Lower lobe of right lung (tissue), 2 donors: Measurements from ENCODE around the gene TNNI3. TPM values are rescaled to one million over a fixed set of nuclear protein-coding genes. Genes with fewer than 3 reads are reported as not detected.
A peak's percentile ranks its signal among the peaks of the same experiment; 100 is the strongest.

Experiments used
- ATAC-seq, 2 donors: fragments of 200-7000 bp; cut with Tn5 transposase; one replicate each; pipeline ENCODE4 v1.9.1; 2020 to 2022; ENCODE audit warnings: mild to moderate bottlenecking in 2 of 2, moderate library complexity in 2 of 2
- DNase-seq: peaks from one replicate; pipeline ENCODE4 v3.0.0-alpha.2; 2020
- H3K27ac ChIP-seq: fragments of 200-600 bp; one replicate; pipeline ENCODE4 v1.8.0; 2022
- H3K27me3 ChIP-seq: fragments of 200-600 bp; one replicate; pipeline ENCODE4 v1.8.0; 2022; ENCODE audit warnings: low read depth
- H3K36me3 ChIP-seq: fragments of 200-600 bp; one replicate; pipeline ENCODE4 v1.8.0; 2022; ENCODE audit warnings: mild to moderate bottlenecking
- H3K4me1 ChIP-seq: fragments of 200-600 bp; one replicate; pipeline ENCODE4 v1.8.0; 2022
- H3K4me3 ChIP-seq: fragments of 200-600 bp; one replicate; pipeline ENCODE4 v1.8.0; 2022; ENCODE audit warnings: mild to moderate bottlenecking
- H3K9me3 ChIP-seq: fragments of 200-600 bp; one replicate; pipeline ENCODE4 v1.8.0; 2022
- intact Hi-C: fragments of 100-400 bp; cut with DNase I; formaldehyde crosslinking; loops from one replicate; pipeline ENCODE4 v1.11.0; 2022
- total RNA-seq: library from RNA; stranded (reverse); fragmentation: NEBNext Ultra II Directional; extraction: Animal tissue kit (Norgen Biotek cat#: 25700); gene quantifications from one replicate; pipeline ENCODE4 v1.2.1, GENCODE V29; 2021
- TF ChIP-seq, protein P1 (sequence below): fragments of 200-600 bp; IDR thresholded peaks from one replicate; pipeline ENCODE4 v1.8.0; 2022; ENCODE audit warnings: antibody characterized with exemption, mild to moderate bottlenecking
- donor health status: DM: no; HTN: yes; CAD: no; lungs with severe emphysema.

TNNI3 gene
- total RNA-seq, 1 donor from 2014 or later: 2.3 TPM

DNA sequence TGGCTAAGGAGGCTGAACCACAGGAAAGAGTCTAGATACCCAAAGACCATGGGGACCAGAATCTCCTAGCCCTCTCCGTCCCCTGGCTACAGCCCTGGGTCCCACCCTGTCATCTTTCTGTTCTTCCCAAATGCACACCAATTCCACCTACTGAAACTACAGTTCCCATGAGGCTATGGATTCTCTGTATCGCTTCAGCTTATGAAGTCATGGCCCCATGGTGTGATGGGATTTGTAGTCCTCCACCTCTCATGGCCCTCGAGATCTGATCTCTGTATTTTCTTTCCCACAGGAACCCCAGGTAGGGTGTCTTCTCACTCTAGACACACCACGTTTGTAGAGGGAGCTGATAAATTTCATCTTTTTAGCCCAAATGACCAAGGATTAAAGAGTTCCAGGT is 40.0 kb upstream of the TNNI3 start:
- no peak overlapping the region for H3K4me3 ChIP-seq
- H3K27ac ChIP-seq: no peak overlapping the region
- TF ChIP-seq, protein P1, sequence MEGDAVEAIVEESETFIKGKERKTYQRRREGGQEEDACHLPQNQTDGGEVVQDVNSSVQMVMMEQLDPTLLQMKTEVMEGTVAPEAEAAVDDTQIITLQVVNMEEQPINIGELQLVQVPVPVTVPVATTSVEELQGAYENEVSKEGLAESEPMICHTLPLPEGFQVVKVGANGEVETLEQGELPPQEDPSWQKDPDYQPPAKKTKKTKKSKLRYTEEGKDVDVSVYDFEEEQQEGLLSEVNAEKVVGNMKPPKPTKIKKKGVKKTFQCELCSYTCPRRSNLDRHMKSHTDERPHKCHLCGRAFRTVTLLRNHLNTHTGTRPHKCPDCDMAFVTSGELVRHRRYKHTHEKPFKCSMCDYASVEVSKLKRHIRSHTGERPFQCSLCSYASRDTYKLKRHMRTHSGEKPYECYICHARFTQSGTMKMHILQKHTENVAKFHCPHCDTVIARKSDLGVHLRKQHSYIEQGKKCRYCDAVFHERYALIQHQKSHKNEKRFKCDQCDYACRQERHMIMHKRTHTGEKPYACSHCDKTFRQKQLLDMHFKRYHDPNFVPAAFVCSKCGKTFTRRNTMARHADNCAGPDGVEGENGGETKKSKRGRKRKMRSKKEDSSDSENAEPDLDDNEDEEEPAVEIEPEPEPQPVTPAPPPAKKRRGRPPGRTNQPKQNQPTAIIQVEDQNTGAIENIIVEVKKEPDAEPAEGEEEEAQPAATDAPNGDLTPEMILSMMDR: no peak
- no peaks in the 10 kb centered on the region for H3K4me1 ChIP-seq
- H3K36me3 ChIP-seq: no peaks in the 10 kb centered on the region
- peaks cover 14% of the 10 kb centered on the region for H3K27me3 ChIP-seq
- H3K9me3 ChIP-seq: no peaks in the 10 kb centered on the region
- DNase-seq (no peak), ATAC-seq (no peak)
- intact Hi-C loops: no loop called here

DNA sequence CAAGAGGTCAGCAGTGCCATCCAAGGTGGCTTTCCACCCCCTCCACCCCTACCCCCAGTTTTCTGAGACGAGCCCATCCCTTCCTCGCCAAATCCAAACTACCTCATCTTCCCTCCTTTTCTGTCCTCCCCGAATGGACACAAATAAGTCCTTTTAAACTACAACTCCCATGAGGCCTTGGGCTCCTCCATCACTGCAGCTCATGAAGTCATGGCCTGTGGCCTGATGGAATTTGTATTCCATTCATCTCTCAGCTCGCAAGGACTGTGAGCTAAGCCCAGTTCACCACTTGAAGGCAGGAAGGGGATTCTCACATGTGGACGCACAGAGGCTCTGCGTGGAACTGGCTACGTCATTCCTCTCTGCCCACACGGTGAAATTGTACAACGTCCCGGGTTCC is 39.3 kb upstream of the TNNI3 start:
- ATAC-seq (no peak), DNase-seq (no peak)
- Histone ChIP-seq H3K36me3 (no peaks in the 10 kb centered on the region), H3K4me3 (no peak overlapping the region), H3K4me1 (no peaks in the 10 kb centered on the region), H3K27me3 (peaks cover 14% of the 10 kb centered on the region), H3K27ac (no peak overlapping the region), H3K9me3 (no peaks in the 10 kb centered on the region)
- intact Hi-C loops: no loop called here
- TF ChIP-seq, protein P1: no peak

DNA sequence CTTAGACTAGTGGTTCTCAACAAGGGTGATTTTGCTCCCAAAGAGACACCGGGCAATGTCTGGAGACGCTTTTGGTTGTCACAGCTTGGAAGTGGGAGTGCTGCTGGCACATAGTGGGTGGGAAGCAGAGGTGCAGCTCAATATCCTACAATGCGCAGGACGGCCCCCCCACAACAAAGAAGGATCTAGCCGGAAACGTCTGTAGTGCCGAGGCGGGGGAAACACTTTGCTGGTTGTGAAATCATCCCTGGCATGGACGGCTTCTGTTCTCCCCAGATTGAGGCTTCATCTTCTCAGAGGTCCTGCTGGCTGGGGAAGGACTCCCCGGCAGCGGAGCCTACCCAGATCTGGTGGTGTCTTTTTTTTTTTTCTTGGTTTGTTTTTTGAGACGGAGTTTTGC is 35.9 kb upstream of the TNNI3 start:
- peaks cover 15% of the 10 kb centered on the region for H3K27me3 ChIP-seq
- no peak for DNase-seq
- no peak overlapping the region for H3K4me3 ChIP-seq
- no peak for ATAC-seq
- H3K27ac ChIP-seq: no peak overlapping the region
- TF ChIP-seq, protein P1: no peak
- intact Hi-C loops: no loop called here
- no peaks in the 10 kb centered on the region for H3K36me3 ChIP-seq
- no peaks in the 10 kb centered on the region for H3K9me3 ChIP-seq
- no peaks in the 10 kb centered on the region for H3K4me1 ChIP-seq

DNA sequence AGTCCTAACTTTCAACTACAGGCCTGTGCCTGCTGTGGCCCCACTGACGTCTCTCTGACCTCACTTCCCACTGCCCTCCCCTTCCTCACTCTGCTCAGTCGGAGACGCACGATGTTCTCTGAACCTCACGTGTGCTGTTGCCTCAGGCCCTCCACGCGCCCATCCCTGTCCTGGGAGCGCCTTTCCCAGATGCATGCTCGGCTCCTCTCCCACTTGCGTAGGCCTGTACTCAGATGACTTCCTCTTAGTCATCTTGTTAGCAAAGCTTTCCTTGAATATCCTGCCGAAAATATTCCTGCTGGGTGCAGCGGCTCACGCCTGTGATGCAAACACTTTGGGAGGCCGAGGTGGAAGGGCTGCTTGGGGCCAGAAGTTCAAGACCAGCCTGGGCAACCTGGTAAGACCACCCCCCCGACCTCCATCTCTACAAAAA is 31.9 kb upstream of the TNNI3 start:
- Histone ChIP-seq H3K4me1 (no peaks in the 10 kb centered on the region), H3K27me3 (peaks cover 13% of the 10 kb centered on the region), H3K27ac (no peak overlapping the region), H3K4me3 (no peak overlapping the region), H3K36me3 (no peaks in the 10 kb centered on the region), H3K9me3 (no peaks in the 10 kb centered on the region)
- TF ChIP-seq, protein P1: no peak
- intact Hi-C loops: no loop called here
- peak; percentile 65 for DNase-seq
- ATAC-seq: peak; percentile 54 to 73

DNA sequence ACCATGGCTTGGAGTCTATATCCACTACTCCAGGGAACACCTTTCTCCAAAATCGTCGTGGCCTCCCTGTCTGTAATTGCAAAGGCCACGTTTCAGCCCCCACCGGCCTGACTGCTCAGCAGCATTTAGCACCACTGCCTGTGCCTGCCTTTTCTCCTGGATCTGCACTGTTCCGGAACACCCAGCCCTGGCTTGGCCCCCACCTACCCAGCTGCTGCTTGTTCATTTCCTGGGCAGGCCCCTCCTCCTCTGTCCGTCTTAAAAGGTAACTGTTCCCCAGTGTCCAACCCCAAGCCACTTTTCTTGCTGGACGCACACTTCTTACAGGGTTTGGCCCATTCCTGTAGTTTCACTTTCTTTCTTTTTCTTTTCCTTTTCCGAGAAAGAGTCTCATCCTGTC is 31.1 kb upstream of the TNNI3 start:
- ATAC-seq (peak in 1 of 2 donors; percentile 41), DNase-seq (no peak)
- Histone ChIP-seq H3K4me3 (no peak overlapping the region), H3K4me1 (no peaks in the 10 kb centered on the region), H3K9me3 (no peaks in the 10 kb centered on the region), H3K27ac (no peak overlapping the region), H3K36me3 (no peaks in the 10 kb centered on the region), H3K27me3 (peaks cover 18% of the 10 kb centered on the region)
- intact Hi-C loops: no loop called here
- TF ChIP-seq, protein P1: no peak

DNA sequence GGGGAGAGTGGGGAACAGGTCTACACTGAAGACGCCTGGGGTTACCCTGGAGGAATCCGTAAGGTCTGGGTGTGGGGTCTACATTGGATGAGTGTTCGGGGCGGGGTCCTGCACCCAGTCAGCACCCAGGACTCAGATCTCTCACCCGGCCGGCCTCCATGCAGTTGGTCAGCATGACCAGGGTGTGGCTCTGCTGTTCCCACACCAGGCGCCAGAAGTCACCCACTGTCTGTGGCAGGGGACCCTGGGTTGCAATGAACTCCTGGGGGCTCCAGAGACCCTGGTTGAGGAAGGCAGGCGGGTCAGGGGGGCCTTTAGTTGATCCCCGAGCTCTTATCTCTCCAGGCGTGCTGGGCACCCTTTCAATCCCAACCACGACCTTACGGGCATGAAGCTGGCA is 28.5 kb upstream of the TNNI3 start:
- DNase-seq (no peak), ATAC-seq (no peak)
- intact Hi-C loops: no loop called here
- Histone ChIP-seq H3K27ac (no peak overlapping the region), H3K4me3 (no peak overlapping the region), H3K4me1 (no peaks in the 10 kb centered on the region), H3K9me3 (no peaks in the 10 kb centered on the region), H3K36me3 (no peaks in the 10 kb centered on the region), H3K27me3 (peaks cover 34% of the 10 kb centered on the region)
- TF ChIP-seq, protein P1: no peak
